H1 (cell line): ENCODE measurements around the gene ICA1. TPM values are rescaled to one million over a fixed set of nuclear protein-coding genes. Genes with fewer than 3 reads are reported as not detected.

ENCODE experiments used
- CTCF ChIA-PET: fragments of 300-600 bp; sonication (Branson Sonifier 250); formaldehyde crosslinking; loops from one replicate; lab custom pipeline; 2021; ENCODE audit not compliant: partially characterized antibody; lab: Charles Lee
- POLR2A ChIA-PET: fragments of 300-600 bp; sonication (Branson Sonifier 250); formaldehyde crosslinking; loops from one replicate; lab custom pipeline; 2021; ENCODE audit warnings: inconsistent platforms; ENCODE audit not compliant: partially characterized antibody; lab: Charles Lee
- DNase-seq, 2 experiments: peaks; one replicate each; pipeline versions ENCODE4 v3.0.0 to v3.0.0-alpha.2; 2010 to 2022; ENCODE audit warnings: low spot score in 2 of 2, low read depth in 1 of 2, mixed read lengths in 1 of 2
- FAIRE-seq: peaks from 2 replicates; lab custom pipeline; 2011; peaks lifted over from hg19 to GRCh38; lab: Jason Lieb, UNC
- H2AFZ ChIP-seq: 2 replicates; pipeline ENCODE4 v1.8.1; 2012; ENCODE audit warnings: low read length, inconsistent platforms
- H2AK5ac ChIP-seq: 2 replicates; pipeline ENCODE4 v1.6.1; 2013; ENCODE audit warnings: low read depth, low read length
- H2BK120ac ChIP-seq: replicated peaks from 2 replicates; pipeline ENCODE3; 2013; ENCODE audit warnings: low read depth, low read length, inconsistent platforms
- H2BK12ac ChIP-seq: 2 replicates; pipeline ENCODE4 v1.6.1; 2013; ENCODE audit warnings: low read depth, low read length
- H2BK15ac ChIP-seq: 2 replicates; pipeline ENCODE4 v1.6.1; 2013; ENCODE audit warnings: low read length
- H2BK20ac ChIP-seq: 2 replicates; pipeline ENCODE4 v1.6.1; 2013; ENCODE audit warnings: low read length
- H2BK5ac ChIP-seq: 2 replicates; pipeline ENCODE4 v1.6.1; 2013; ENCODE audit warnings: low read depth, low read length
- H3K14ac ChIP-seq: 2 replicates; pipeline ENCODE4 v1.6.1; 2013; ENCODE audit warnings: inconsistent platforms; ENCODE audit not compliant: insufficient read length
- H3K18ac ChIP-seq: 2 replicates; pipeline ENCODE4 v1.6.1; 2013; ENCODE audit warnings: low read length; ENCODE audit errors: extremely low read depth
- H3K23ac ChIP-seq: 2 replicates; pipeline ENCODE4 v1.6.1; 2013; ENCODE audit warnings: inconsistent platforms; ENCODE audit not compliant: insufficient read length
- H3K23me2 ChIP-seq: 2 replicates; pipeline ENCODE4 v1.6.1; 2013; ENCODE audit warnings: low read depth, low read length
- H3K27ac ChIP-seq: 2 replicates; pipeline ENCODE4 v1.6.1; 2011; ENCODE audit warnings: low read depth, low read length, inconsistent platforms
- H3K27me3 ChIP-seq, 4 experiments: replicated peaks in 1 of 4; 1 replicate in 1 of 4; 2 replicates in 3 of 4; pipeline versions ENCODE4 v1.6.1 to v1.8.1; 2011 to 2013; ENCODE audit warnings: low read length in 3 of 4, mild to moderate bottlenecking in 3 of 4, inconsistent platforms in 2 of 4, mixed read lengths in 2 of 4, moderate library complexity in 1 of 4; ENCODE audit not compliant: control insufficient read depth in 3 of 4, insufficient read depth in 3 of 4; ENCODE audit errors: extremely low read depth in 1 of 4
- H3K36me3 ChIP-seq, 4 experiments: 2 replicates each; pipeline versions ENCODE4 v1.6.1 to v1.8.1; 2011 to 2013; ENCODE audit warnings: mild to moderate bottlenecking in 4 of 4, low read length in 3 of 4, moderate library complexity in 2 of 4, control low read depth in 1 of 4, inconsistent platforms in 1 of 4; ENCODE audit not compliant: insufficient read depth in 4 of 4, control insufficient read depth in 2 of 4
- H3K4ac ChIP-seq: replicated peaks from 2 replicates; pipeline ENCODE3; 2013; ENCODE audit warnings: low read length, low read depth, mixed read lengths, inconsistent platforms; ENCODE audit not compliant: insufficient read length
- H3K4me1 ChIP-seq, 4 experiments: replicated peaks in 1 of 4; 1 replicate in 1 of 4; 2 replicates in 3 of 4; pipeline versions ENCODE4 v1.6.1 to v1.8.1; 2011 to 2013; ENCODE audit warnings: low read length in 3 of 4, inconsistent platforms in 2 of 4, mixed read lengths in 1 of 4; ENCODE audit not compliant: insufficient read depth in 4 of 4, control insufficient read depth in 3 of 4
- H3K4me2 ChIP-seq, 2 experiments: 2 replicates each; pipeline versions ENCODE4 v1.6.1 to v1.8.1; 2011 to 2013; ENCODE audit warnings: low read depth in 2 of 2, low read length in 2 of 2, control low read depth in 1 of 2, inconsistent platforms in 1 of 2, mild to moderate bottlenecking in 1 of 2; ENCODE audit not compliant: insufficient read depth in 1 of 2
- H3K4me3 ChIP-seq, 4 experiments: fragments of 200-600, 300-600 bp in 1 of 4; sonication (generic), shearing (Covaris generic), sonication (Bioruptor Twin) in 1 of 4; 2 replicates each; pipeline versions ENCODE4 v1.5.1 to v1.8.1; 2011 to 2016; ENCODE audit warnings: low read length in 4 of 4, low read depth in 3 of 4, control low read depth in 2 of 4, inconsistent platforms in 2 of 4, mild to moderate bottlenecking in 2 of 4, mixed read lengths in 1 of 4, moderate library complexity in 1 of 4; ENCODE audit not compliant: insufficient read depth in 2 of 4; ENCODE audit errors: extremely low read depth in 1 of 4
- H3K56ac ChIP-seq: replicated peaks from 2 replicates; pipeline ENCODE3; 2013; ENCODE audit warnings: low read depth, mild to moderate bottlenecking, mixed read lengths, low read length, inconsistent platforms; ENCODE audit not compliant: insufficient read length
- H3K79me1 ChIP-seq: 2 replicates; pipeline ENCODE4 v1.6.1; 2013; ENCODE audit warnings: low read depth, low read length, control low read depth
- H3K79me2 ChIP-seq, 2 experiments: 2 replicates each; pipeline versions ENCODE4 v1.6.1 to v1.8.1; 2012 to 2013; ENCODE audit warnings: low read length in 2 of 2, mild to moderate bottlenecking in 2 of 2, inconsistent platforms in 1 of 2; ENCODE audit not compliant: insufficient read depth in 2 of 2, control insufficient read depth in 1 of 2
- H3K9ac ChIP-seq, 4 experiments: replicated peaks in 1 of 4; 1 replicate in 1 of 4; 2 replicates in 3 of 4; pipeline versions ENCODE4 v1.6.1 to v1.8.1; 2011 to 2013; ENCODE audit warnings: low read depth in 3 of 4, low read length in 3 of 4, control low read depth in 2 of 4, mild to moderate bottlenecking in 2 of 4, moderate library complexity in 2 of 4, inconsistent platforms in 1 of 4; ENCODE audit errors: extremely low read depth in 1 of 4
- H3K9me3 ChIP-seq, 2 experiments: 2 replicates each; pipeline versions ENCODE4 v1.6.1 to v1.8.1; 2012 to 2013; ENCODE audit warnings: mild to moderate bottlenecking in 2 of 2, moderate library complexity in 2 of 2, control low read depth in 1 of 2, inconsistent platforms in 1 of 2, low read depth in 1 of 2, low read length in 1 of 2, mixed read lengths in 1 of 2; ENCODE audit not compliant: insufficient read depth in 2 of 2
- H4K20me1 ChIP-seq, 2 experiments: replicated peaks in 1 of 2; 2 replicates each; pipeline versions ENCODE3 to v1.8.1; 2011 to 2013; ENCODE audit warnings: inconsistent platforms in 2 of 2, low read length in 2 of 2, mild to moderate bottlenecking in 1 of 2; ENCODE audit not compliant: insufficient read depth in 2 of 2, control insufficient read depth in 1 of 2
- H4K5ac ChIP-seq: 2 replicates; pipeline ENCODE4 v1.6.1; 2013; ENCODE audit warnings: low read length, low read depth, mixed read lengths, inconsistent platforms; ENCODE audit not compliant: insufficient read length
- H4K8ac ChIP-seq: 2 replicates; pipeline ENCODE4 v1.8.0; 2013; ENCODE audit warnings: mild to moderate bottlenecking, moderate library complexity, low read length, inconsistent platforms; ENCODE audit not compliant: insufficient read depth; ENCODE audit errors: extremely low read depth
- H4K91ac ChIP-seq: replicated peaks from 2 replicates; pipeline ENCODE3; 2013; ENCODE audit warnings: low read length, mixed read lengths, inconsistent platforms; ENCODE audit not compliant: insufficient read length
- RAD21 ChIP-seq, 2 experiments: IDR thresholded peaks in 1 of 2; conservative IDR thresholded peaks in 1 of 2; 2 replicates each; pipeline ENCODE4 v1.6.1; 2011; ENCODE audit warnings: low read depth in 2 of 2, low read length in 2 of 2, improper control_type of control experiment in 1 of 2, inconsistent platforms in 1 of 2, mild to moderate bottlenecking in 1 of 2, moderate library complexity in 1 of 2
- SRF ChIP-seq: IDR thresholded peaks from 2 replicates; pipeline ENCODE4 v1.6.1; 2011; ENCODE audit warnings: mild to moderate bottlenecking, low read depth, low read length, moderate library complexity
- WGBS, 2 experiments: shearing (Covaris generic) in 1 of 2; methylation state at CpG; one replicate each; pipeline versions ENCODE4 v1.1.6 to v1.1.7; 2013 to 2015; ENCODE audit warnings: low lambda C conversion rate in 2 of 2, mixed read lengths in 2 of 2, inconsistent platforms in 1 of 2, low coverage in 1 of 2, missing lambda C conversion rate in 1 of 2; ENCODE audit not compliant: insufficient replicate concordance in 2 of 2, insufficient coverage in 1 of 2, insufficient read length in 1 of 2; ENCODE audit errors: extremely low coverage in 1 of 2, missing lambda C conversion rate in 1 of 2; 5-methylcytosine and 5-hydroxymethylcytosine counted together
- polyA plus RNA-seq, 7 experiments: library from polyadenylated mRNA; depleted of rRNA in 3 of 7; stranded (reverse) in 5 of 7; unstranded in 2 of 7; fragments of >200 nt in 5 of 7; fragments of 200-250 nt in 2 of 7; gene quantifications; 1 replicate in 5 of 7; 2 replicates in 1 of 7; 4 replicates in 1 of 7; pipeline versions ENCODE4 v1.2.1 to v1.2.3, GENCODE V29; 2011 to 2013; ENCODE audit warnings: missing spikeins in 2 of 7, mixed read lengths in 2 of 7
- total RNA-seq: library from RNA; stranded (reverse); fragmentation: NEBNext Ultra II Directional; extraction: Animal tissue kit (Norgen Biotek cat#: 25700); gene quantifications from 2 replicates; pipeline ENCODE4 v1.2.1, GENCODE V29; 2021

Gene ICA1
- total and polyA plus RNA-seq, 2 of the 8 experiments (the other 6 are each of a cell fraction or from before 2014, with no cell fraction given), result 14.9 to 37.1 TPM

- FAIRE-seq (no peak), DNase-seq (no peak)
- H4K20me1 ChIP-seq, result no peaks in the 10 kb centered on the region
- POLR2A ChIA-PET, result interaction anchor here (1.3 to 1.4 kb wide), 2 partner anchors 10 to 77 kb away, joined by 5 to 6 read pairs; no protein-coding TSS in a partner anchor
- H3K56ac ChIP-seq, result no peak overlapping the region
- no peak overlapping the region for H2AFZ ChIP-seq
- no peaks in the 10 kb centered on the region for H3K36me3 ChIP-seq
- H2AK5ac ChIP-seq, result no peak overlapping the region
- no peak overlapping the region for H2BK20ac ChIP-seq
- no peak overlapping the region for H2BK120ac ChIP-seq
- H2BK5ac ChIP-seq, result no peak overlapping the region
- TF ChIP-seq RAD21 (IDR thresholded peaks at IDR 0.05 in 1 of 2, conservative IDR thresholded peaks at IDR 0.05 in 1 of 2; ENCODE audit: low read depth in 2 of 2, low read length in 2 of 2), result 0 out of 4 replicates have a peak, but pooled peaks of 1 of the 2 experiments have one; percentile 10
- no peak for TF ChIP-seq SRF
- TF ChIP-seq, all 59 proteins: peak for 1
- Histone ChIP-seq H3K4me1 (no peaks in the 10 kb centered on the region; a peak in 1 of 7 replicates), H3K9ac (no peak overlapping the region), H3K79me1 (no peaks in the 10 kb centered on the region), H3K4me2 (no peak overlapping the region), H4K8ac (no peak overlapping the region), H4K91ac (no peak overlapping the region), H3K4me3 (no peak overlapping the region), H3K9me3 (no peaks in the 10 kb centered on the region), H3K14ac (no peak overlapping the region), H3K23me2 (no peaks in the 10 kb centered on the region; the same call in 1 of the 2 replicates), H3K4ac (no peak overlapping the region), H3K27ac (no peak overlapping the region), H2BK12ac (no peak overlapping the region), H3K27me3 (no peaks in the 10 kb centered on the region), H3K23ac (no peak overlapping the region), H2BK15ac (0 out of 2 replicates have a peak overlapping the region, but pooled peaks have one; percentile 1), H3K79me2 (no peaks in the 10 kb centered on the region), H4K5ac (no peak overlapping the region), H3K18ac (no peak overlapping the region)
- 100% methylated on average over 1 of the region's 2 CpGs; no CpG with 5 or more reads in 1 of the 2 experiments for WGBS, 2 experiments
- CTCF ChIA-PET, result no interaction called here
Observed at GRCh38 chr7:8286118-8286517, 24.2 kb upstream of the ICA1 start.
